NCI-H446 treated with DMSO at 0.1 percent for 48 hours (cell line): Measurements from ENCODE around the gene CDC42EP2.
A peak's percentile ranks its signal among the peaks of the same experiment; 100 is the strongest.

Experiments
- DNase-seq: peaks from one replicate; lab custom pipeline; 2025; lab: John Stamatoyannopoulos, UW

CDC42EP2 gene

DNA sequence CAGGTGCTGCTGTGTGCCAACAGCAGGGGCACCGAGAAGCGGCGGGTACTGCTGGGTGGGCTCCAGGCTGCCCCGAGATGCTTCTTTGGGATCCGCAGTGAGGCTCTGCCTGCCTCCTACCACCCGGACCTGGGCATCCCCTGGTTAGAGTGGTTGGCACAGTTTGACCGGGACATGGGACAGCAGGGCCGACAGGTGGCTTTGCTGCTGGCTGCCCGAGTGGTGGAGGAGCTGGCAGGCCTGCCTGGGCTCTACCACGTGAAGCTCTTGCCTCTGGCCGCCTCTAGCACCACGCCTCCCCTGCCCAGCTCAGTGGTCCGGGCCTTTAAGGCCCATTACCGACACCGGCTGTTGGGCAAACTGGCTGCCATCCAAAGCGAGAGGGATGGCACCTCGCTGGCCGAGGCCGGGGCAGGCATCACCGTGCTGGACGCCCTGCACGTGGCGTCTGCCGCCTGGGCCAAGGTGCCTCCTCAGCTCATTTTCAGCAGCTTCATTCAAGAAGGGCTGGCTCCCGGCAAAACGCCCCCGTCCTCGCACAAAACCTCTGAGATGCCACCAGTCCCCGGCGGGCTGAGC lies 41.8 kb downstream of the CDC42EP2 start:
- no peak for DNase-seq

DNA sequence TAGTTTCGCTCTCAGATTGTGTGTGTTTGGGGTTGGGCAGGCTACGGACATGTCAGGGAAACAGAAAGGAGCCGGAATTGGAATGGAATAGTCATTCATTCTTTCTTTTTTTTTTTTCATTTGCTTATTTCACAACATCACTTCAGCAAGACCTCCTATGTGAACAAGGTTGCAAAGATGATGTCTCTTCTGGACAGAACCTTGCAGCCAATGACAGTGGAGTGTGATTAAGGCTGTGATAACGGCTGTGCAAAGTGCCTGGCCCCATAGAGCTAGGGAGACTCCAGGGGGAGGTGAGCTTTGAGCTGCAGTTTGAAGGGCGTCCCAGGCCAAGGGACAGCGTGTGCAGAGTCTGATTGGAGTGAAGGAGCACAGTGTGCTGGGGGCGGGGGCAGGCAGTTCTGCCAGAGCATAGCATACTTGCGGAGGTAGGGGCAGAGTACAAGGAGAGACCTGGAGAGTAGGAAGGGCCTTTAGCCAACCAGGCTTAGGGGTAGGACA lies 43.2 kb downstream of the CDC42EP2 start:
- DNase-seq = no peak

DNA sequence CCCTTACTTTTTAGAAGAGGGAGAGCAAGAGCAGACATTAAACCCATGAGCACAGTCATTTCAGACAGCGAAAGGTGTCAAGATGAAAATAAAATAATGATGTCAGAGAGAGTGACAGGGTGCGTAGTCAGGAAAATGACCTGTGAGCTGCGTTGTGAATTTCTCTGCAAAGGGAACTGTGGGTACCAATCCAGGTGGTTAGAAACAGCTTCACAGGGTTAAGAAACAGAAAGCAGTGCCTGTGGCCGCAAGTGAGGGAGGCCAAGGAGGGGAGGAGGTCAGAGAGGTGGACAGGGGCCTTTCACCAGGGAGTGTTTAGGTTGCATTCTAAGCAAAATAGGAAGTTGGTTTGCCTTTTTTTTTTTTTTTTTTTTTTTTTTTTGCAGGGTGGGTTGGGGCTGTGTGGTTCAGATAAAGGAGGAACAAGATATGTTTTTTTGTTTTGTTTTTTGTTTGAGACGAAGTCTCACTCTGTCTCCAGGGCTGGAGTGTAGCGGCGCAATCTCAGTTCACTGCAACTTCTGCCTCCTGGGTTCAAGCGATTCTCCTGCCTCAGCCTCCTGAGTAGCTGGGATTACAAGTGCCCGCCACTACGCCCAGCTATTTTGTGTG lies 47.8 kb downstream of the CDC42EP2 start:
- no peak for DNase-seq

DNA sequence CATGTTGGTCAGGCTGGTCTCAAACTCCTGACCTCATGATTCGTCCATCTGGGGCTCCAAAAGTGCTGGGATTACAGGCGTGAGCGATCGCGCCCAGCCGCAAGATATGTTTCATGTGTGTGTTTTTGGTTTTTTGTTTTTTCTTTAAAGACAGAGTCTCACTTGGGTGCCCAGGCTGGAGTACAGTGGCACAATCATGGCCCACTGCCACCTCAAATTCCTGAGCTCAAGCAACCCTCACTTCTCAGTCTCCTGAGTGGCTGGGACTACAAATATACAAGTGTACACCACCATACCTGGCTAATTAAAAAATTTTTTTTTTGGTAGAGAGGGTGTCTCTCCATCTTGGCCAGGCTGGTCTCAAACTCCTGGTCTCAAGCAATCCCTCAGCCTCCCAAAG lies 48.3 kb downstream of the CDC42EP2 start:
- DNase-seq = no peak

DNA sequence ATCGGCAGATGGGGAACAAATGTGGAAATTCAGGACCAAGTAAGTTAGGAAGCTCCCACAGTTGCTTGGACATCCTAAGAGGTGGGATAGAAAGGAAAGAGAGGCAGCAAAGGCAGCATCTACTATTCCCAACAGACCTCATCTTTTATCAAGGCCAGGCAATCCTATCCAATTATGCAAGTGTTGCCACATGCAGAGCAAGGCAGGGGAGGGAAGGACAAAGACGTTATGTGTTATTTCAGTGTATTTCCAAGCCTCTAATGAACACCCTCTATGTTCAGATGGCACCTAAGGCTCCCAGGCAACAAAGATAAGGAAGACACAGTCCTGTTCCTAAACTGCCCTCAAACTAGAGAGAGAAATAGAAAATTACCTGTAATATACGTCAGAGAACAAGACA lies 49.1 kb downstream of the CDC42EP2 start:
- no peak for DNase-seq

DNA sequence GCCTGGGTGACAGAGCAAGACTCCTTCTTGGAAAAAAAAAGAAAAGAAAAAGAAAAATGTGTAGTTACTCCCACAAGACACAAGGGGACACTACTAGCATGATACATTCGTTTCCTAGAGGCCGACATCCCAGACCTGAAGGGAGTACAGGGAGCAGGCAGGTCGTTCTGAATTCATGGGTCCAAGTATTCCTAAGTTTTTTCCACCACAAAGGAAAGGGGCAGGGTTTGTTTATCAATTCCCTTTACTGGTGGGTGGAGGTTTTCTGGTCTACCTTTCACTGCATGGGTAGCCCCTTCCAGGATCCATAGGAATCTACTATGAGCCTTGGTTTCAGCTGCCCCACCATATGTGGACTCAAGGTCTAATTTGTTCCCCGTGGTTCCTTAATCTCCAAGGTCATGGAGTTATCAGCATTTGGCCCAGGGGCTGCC lies 51.7 kb downstream of the CDC42EP2 start:
- peak; percentile 74 for DNase-seq

DNA sequence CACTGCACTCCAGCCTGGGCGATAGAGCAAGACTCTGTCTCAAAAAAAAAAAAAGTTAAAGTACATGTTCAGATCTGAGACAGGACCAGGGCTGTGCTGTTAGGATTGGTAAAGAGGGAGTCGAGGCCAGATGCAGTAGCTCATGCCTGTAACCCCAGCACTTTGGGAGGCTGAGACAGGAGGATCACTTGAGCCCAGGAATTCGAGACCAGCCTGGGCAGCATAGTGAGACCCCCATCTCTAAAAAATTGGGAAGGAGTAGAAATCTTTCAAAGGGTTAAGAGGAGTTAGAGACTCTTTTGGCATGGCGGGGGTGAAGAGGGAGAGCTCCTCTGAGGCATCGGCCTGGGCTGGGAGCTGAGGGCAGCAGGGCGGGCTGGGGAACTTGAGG lies 56.0 kb downstream of the CDC42EP2 start:
- DNase-seq = no peak
